ENCODE measurements around the gene RAD51B.
"Not testable (repeated sequence)": the region's sequence is repeated elsewhere in the genome, so short reads cannot be mapped to it uniquely, and the experiment has no call there.

RAD51B gene

GRCh38 chr14:68215629-68216028 is 396.1 kb downstream of the RAD51B start:
- no peak for DNase-seq (ENCODE audit: low read depth)
- no peak for TF ChIP-seq CTCF (IDR thresholded peaks at IDR 0.05; ENCODE audit: low read depth, low read length, missing control alignments)
- no peak overlapping the region for H3K4me3 ChIP-seq (ENCODE audit: low read depth, low read length)

DNA sequence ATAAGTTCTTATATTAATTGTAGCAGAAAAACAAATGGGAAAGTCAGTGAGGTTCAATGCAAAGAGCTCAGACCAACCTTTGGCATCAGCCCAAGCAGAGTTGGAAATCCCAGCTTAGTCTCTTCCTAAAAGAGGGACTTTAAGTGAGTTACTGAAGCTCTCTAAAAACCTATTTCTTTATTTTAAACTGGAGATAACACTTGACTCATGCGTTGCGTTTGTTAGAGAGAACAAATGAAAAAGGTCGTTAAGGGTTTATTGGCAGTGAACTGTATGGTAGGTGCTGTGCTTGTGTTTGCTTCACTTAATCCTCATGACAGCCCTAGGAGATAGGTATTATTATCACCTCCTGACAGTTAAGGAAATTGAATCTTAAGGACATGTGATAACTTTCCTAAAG is 396.5 kb downstream of the RAD51B start:
- H3K4me3 ChIP-seq (ENCODE audit: low read depth, low read length), result no peak overlapping the region

GRCh38 chr14:68216957-68217356 is 397.4 kb downstream of the RAD51B start:
- TF ChIP-seq CTCF (IDR thresholded peaks at IDR 0.05; ENCODE audit: low read depth, low read length, missing control alignments), result no peak
- no peak for DNase-seq (ENCODE audit: low read depth)
- no peak overlapping the region for H3K4me3 ChIP-seq (ENCODE audit: low read depth, low read length)

More for the DNA sequence above, 396.5 kb downstream of the RAD51B start:
- TF ChIP-seq CTCF (IDR thresholded peaks at IDR 0.05; ENCODE audit: low read depth, low read length, missing control alignments), result no peak
- no peak for DNase-seq (ENCODE audit: low read depth)

DNA sequence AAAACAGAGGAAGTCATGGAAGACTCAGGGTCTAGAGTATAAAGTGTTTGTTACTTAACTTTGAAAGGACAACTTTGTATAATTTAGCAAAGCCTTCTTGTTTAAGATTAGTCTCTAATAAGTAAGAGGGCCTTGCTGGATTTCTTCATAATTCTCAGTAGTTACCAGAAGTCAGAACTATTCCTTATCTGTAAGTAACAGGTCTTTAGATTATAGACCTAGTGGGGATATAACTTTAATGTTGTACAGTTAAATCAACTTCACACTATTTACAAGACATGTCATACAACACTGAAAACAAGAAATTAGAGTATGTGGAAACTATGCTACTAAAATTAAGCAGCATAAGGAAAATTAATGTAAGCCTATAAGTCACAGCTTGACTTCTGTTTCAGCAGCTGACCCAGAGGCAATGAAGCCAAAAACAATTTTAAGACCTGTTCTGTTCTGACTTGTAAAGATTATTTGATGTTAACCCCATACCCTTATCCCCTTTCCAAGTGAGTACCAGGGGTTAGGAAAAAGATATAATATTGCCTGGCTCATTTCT is 398.3 kb downstream of the RAD51B start:
- DNase-seq (ENCODE audit: low read depth), result no peak
- TF ChIP-seq CTCF (IDR thresholded peaks at IDR 0.05; ENCODE audit: low read depth, low read length, missing control alignments), result no peak
- H3K4me3 ChIP-seq (ENCODE audit: low read depth, low read length), result no peak overlapping the region

- no peak for DNase-seq (ENCODE audit: low read depth)
- no peak overlapping the region for H3K4me3 ChIP-seq (ENCODE audit: low read depth, low read length)
- TF ChIP-seq CTCF (IDR thresholded peaks at IDR 0.05; ENCODE audit: low read depth, low read length, missing control alignments), result no peak
Measured at GRCh38 chr14:68219407-68219806, 399.8 kb downstream of the RAD51B start.

- not testable (repeated sequence) for DNase-seq (ENCODE audit: low read depth); H3K4me3 ChIP-seq (ENCODE audit: low read depth, low read length)
Measured at GRCh38 chr14:68221046-68221445, 401.5 kb downstream of the RAD51B start.

- TF ChIP-seq CTCF (IDR thresholded peaks at IDR 0.05; ENCODE audit: low read depth, low read length, missing control alignments), result no peak
- no peak overlapping the region for H3K4me3 ChIP-seq (ENCODE audit: low read depth, low read length)
- no peak for DNase-seq (ENCODE audit: low read depth)
Measured at GRCh38 chr14:68222154-68222553, 402.6 kb downstream of the RAD51B start.
